WTC11 (cell line): ENCODE results near the gene TMEM145. TPM values are rescaled to one million over a fixed set of nuclear protein-coding genes. Genes with fewer than 3 reads are reported as not detected.
"Not testable (repeated sequence)": the region's sequence is repeated elsewhere in the genome, so short reads cannot be mapped to it uniquely, and the experiment has no call there.

Experiments
- ATAC-seq: fragments of 200-7000 bp; cut with Tn5 transposase; 2 replicates; pipeline ENCODE4 v1.10.0; 2021; ENCODE audit warnings: mild to moderate bottlenecking, moderate library complexity
- CTCF ChIA-PET: fragments of 300-600 bp; sonication (Branson Sonifier 250); formaldehyde crosslinking; loops from one replicate; lab custom pipeline; 2021; ENCODE audit warnings: antibody characterized with exemption; lab: Charles Lee
- POLR2A ChIA-PET: fragments of 350-600 bp; sonication (Branson Sonifier 250); formaldehyde crosslinking; loops from one replicate; lab custom pipeline; 2021; ENCODE audit warnings: antibody characterized with exemption; lab: Charles Lee
- DNase-seq: peaks from one replicate; pipeline ENCODE4 v3.0.0; 2021; ENCODE audit warnings: low spot score
- H3K27ac Mint-ChIP-seq: 2 replicates; pipeline ENCODE4 v1.8.0; 2021; ENCODE audit warnings: mixed read lengths
- H3K27me3 Mint-ChIP-seq: 2 replicates; pipeline ENCODE4 v1.8.0; 2021; ENCODE audit warnings: low read depth, mild to moderate bottlenecking, moderate library complexity, mixed read lengths
- H3K36me3 Mint-ChIP-seq: 2 replicates; pipeline ENCODE4 v1.8.0; 2021; ENCODE audit warnings: mixed read lengths
- H3K4me1 Mint-ChIP-seq: 2 replicates; pipeline ENCODE4 v1.8.0; 2022; ENCODE audit warnings: mixed read lengths
- H3K4me3 Mint-ChIP-seq: 2 replicates; pipeline ENCODE4 v1.8.0; 2021; ENCODE audit warnings: mild to moderate bottlenecking, moderate library complexity, mixed read lengths
- H3K9me3 Mint-ChIP-seq: 2 replicates; pipeline ENCODE4 v1.8.0; 2021; ENCODE audit warnings: mixed read lengths
- ATF1 ChIP-seq: sonication (generic); formaldehyde crosslinking; IDR thresholded peaks from 2 replicates; pipeline ENCODE4 v1.8.1; 2023; ENCODE audit warnings: mild to moderate bottlenecking, moderate library complexity, missing genetic modification reagents
- CREM ChIP-seq: sonication (generic); formaldehyde crosslinking; IDR thresholded peaks from 2 replicates; pipeline ENCODE4 v1.8.1; 2022; ENCODE audit warnings: mild to moderate bottlenecking, missing genetic modification reagents, moderate library complexity
- ELF4 ChIP-seq: sonication (generic); formaldehyde crosslinking; IDR thresholded peaks from 2 replicates; pipeline ENCODE4 v1.8.1; 2022; ENCODE audit warnings: low read depth, mild to moderate bottlenecking, moderate library complexity, missing genetic modification reagents
- SMAD3 ChIP-seq: sonication (generic); formaldehyde crosslinking; IDR thresholded peaks from 2 replicates; pipeline ENCODE4 v1.8.0; 2022; ENCODE audit warnings: missing genetic modification reagents, mild to moderate bottlenecking, borderline replicate concordance
- SOX15 ChIP-seq: fragments of 250-450 bp; sonication (Bioruptor Pico); IDR thresholded peaks from 2 replicates; pipeline ENCODE4 v1.9.0; 2021; ENCODE audit warnings: mild to moderate bottlenecking
- TCF7 ChIP-seq: sonication (generic); formaldehyde crosslinking; IDR thresholded peaks from 2 replicates; pipeline ENCODE4 v1.8.0; 2022; ENCODE audit warnings: mild to moderate bottlenecking, low read depth, missing genetic modification reagents, moderate library complexity
- TEAD4 ChIP-seq: sonication (generic); formaldehyde crosslinking; IDR thresholded peaks from 2 replicates; pipeline ENCODE4 v1.8.0; 2022; ENCODE audit warnings: mild to moderate bottlenecking, missing genetic modification reagents
- ZNF121 ChIP-seq: sonication (generic); formaldehyde crosslinking; IDR thresholded peaks from 2 replicates; pipeline ENCODE4 v1.8.0; 2023; ENCODE audit warnings: missing genetic modification reagents
- ZNF671 ChIP-seq: fragments of 250-450 bp; sonication (Bioruptor Pico); IDR thresholded peaks from 2 replicates; pipeline ENCODE4 v1.8.0; 2021; ENCODE audit warnings: mild to moderate bottlenecking
- total RNA-seq: library from RNA; stranded (reverse); gene quantifications from 3 replicates; pipeline ENCODE4 v1.2.3, GENCODE V29; 2021
- TF ChIP-seq, protein P1 (sequence below): sonication (generic); formaldehyde crosslinking; conservative IDR thresholded peaks from 2 replicates; pipeline ENCODE4 v1.8.1; 2023; ENCODE audit warnings: mild to moderate bottlenecking, low read depth, missing genetic modification reagents, moderate library complexity
- TF ChIP-seq, protein P2 (sequence below): sonication (generic); formaldehyde crosslinking; IDR thresholded peaks from 2 replicates; pipeline ENCODE4 v1.8.0; 2022; ENCODE audit warnings: mild to moderate bottlenecking, missing genetic modification reagents
- TF ChIP-seq, protein P3 (sequence below): sonication (generic); formaldehyde crosslinking; IDR thresholded peaks from 2 replicates; pipeline ENCODE4 v1.8.1; 2023; ENCODE audit warnings: mild to moderate bottlenecking, missing genetic modification reagents, borderline replicate concordance
- TF ChIP-seq, protein P4 (sequence below): fragments of 200-600 bp; IDR thresholded peaks from 2 replicates; pipeline ENCODE4 v1.8.0; 2022; ENCODE audit warnings: antibody characterized with exemption
- TF ChIP-seq, protein P5 (sequence below): sonication (generic); formaldehyde crosslinking; IDR thresholded peaks from 2 replicates; pipeline ENCODE4 v1.8.0; 2022; ENCODE audit warnings: mild to moderate bottlenecking, missing genetic modification reagents
- TF ChIP-seq, protein P6 (sequence below): sonication (generic); formaldehyde crosslinking; IDR thresholded peaks from 2 replicates; pipeline ENCODE4 v1.8.1; 2023; ENCODE audit warnings: mild to moderate bottlenecking, missing genetic modification reagents, moderate library complexity

TMEM145 gene
- total RNA-seq, 1 experiment from 2014 or later = 6.9 TPM

DNA sequence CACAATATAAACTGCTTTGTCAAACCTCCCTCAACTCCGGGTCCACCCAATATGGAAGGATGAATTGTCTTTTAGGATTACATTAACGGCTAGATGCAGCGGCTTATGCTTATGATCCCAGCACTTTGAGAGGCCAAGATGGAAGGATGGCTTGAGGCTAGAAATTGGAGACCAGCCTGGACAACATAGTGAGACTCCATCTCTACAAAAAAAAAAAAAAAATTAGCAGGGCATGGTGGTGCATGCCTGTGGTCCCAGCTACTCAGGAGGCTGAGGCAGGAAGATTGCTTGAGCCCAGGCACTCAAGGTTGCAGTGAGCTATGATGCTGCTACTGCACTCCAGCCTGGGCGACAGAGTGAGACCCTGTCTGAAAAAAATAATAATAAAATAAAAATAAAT is 47.0 kb upstream of the TMEM145 start:
- H3K9me3 Mint-ChIP-seq, H3K27ac Mint-ChIP-seq, DNase-seq, H3K4me3 Mint-ChIP-seq, H3K36me3 Mint-ChIP-seq, ATAC-seq: not testable (repeated sequence)
- POLR2A ChIA-PET = interaction anchor here (1.1 kb wide), 1 partner anchor 13 kb away, joined by 3 read pairs; no protein-coding TSS in a partner anchor
- Mint-ChIP-seq H3K27me3 (peaks cover 35% of the 10 kb centered on the region), H3K4me1 (peaks cover 20% of the 10 kb centered on the region)
- CTCF ChIA-PET = interaction anchor here (0.6 kb wide), 1 partner anchor 18 kb away, joined by 4 read pairs; no protein-coding TSS in a partner anchor
- peak; percentile 3; the same call in 1 of the 2 replicates for TF ChIP-seq ZNF121 (CRISPR knock-in tag)

DNA sequence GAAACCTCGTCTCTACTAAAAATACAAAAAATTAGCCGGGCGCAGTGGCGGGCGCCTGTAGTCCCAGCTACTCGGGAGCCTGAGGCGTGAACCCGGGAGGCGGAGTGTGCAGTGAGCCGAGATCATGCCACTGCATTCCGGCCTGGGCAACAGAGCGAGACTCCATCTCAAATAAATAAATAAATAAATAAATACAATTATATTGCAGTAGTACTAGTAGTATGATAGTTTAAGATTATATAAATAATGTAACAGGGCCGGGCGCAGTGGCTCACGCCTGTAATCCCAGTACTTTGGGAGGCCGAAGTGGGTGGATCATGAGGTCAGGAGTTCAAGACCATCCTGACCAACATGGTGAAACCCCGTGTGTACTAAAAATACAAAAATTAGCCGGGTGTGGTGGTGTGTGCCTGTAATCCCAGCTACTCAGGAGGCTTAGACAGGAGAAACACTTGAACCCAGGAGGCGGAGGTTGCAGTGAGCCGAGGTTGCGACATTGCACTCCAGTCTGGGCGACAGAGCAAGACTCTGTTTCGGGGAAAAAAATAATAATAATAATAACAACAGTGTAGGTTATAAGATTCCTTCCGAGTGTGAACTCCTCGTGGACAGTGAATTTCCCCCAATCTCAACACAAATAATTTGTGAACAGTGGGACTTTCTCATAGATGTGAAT is 46.0 kb upstream of the TMEM145 start:
- not testable (repeated sequence) for H3K9me3 Mint-ChIP-seq, H3K4me3 Mint-ChIP-seq, ATAC-seq, DNase-seq, H3K36me3 Mint-ChIP-seq, H3K27ac Mint-ChIP-seq
- ChIA-PET CTCF (interaction anchor here (0.6 to 1.0 kb wide), 2 partner anchors 12 to 14 kb away, joined by 4 read pairs; no protein-coding TSS in a partner anchor), POLR2A (interaction anchor here (0.9 to 1.4 kb wide), 2 partner anchors 12 to 15 kb away, joined by 3 to 4 read pairs; partner anchors contain the start of gene ERF)
- H3K4me1 Mint-ChIP-seq = peaks cover 22% of the 10 kb centered on the region
- peaks cover 25% of the 10 kb centered on the region for H3K27me3 Mint-ChIP-seq

DNA sequence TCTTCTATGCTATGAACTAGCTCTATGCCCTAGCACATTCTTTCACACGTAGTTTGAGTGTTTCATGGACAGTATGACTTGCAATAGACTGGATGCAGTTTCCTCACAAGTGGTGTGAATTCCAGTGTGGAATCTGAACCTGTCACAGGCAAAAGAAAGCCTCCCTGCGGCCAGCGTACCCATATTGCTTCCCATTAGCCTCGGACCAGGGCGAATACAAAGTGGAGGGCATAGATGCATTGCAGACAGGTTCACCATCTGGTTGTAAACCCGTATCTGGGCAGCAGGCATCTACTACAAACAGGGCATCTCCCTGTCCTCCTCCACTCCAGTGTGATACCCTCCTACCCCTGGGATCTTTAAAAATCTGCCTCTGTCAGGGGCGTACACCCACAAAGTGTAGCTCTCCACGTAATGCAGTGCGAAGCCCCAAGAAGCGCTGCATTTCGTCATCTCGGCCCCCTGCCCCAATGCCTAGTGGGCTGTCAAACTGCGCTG is 45.4 kb upstream of the TMEM145 start:
- DNase-seq = no peak
- Mint-ChIP-seq H3K9me3 (no peaks in the 10 kb centered on the region), H3K27ac (peak overlapping the region; percentile 73), H3K4me3 (no peak overlapping the region), H3K4me1 (peaks cover 22% of the 10 kb centered on the region), H3K27me3 (peaks cover 19% of the 10 kb centered on the region), H3K36me3 (no peaks in the 10 kb centered on the region)
- no peak for ATAC-seq
- no peak for TF ChIP-seq SMAD3 (CRISPR knock-in tag)
- no peak for TF ChIP-seq SOX15 (CRISPR knock-in tag)
- no peak for TF ChIP-seq TCF7 (CRISPR knock-in tag)
- TF ChIP-seq, protein P1, sequence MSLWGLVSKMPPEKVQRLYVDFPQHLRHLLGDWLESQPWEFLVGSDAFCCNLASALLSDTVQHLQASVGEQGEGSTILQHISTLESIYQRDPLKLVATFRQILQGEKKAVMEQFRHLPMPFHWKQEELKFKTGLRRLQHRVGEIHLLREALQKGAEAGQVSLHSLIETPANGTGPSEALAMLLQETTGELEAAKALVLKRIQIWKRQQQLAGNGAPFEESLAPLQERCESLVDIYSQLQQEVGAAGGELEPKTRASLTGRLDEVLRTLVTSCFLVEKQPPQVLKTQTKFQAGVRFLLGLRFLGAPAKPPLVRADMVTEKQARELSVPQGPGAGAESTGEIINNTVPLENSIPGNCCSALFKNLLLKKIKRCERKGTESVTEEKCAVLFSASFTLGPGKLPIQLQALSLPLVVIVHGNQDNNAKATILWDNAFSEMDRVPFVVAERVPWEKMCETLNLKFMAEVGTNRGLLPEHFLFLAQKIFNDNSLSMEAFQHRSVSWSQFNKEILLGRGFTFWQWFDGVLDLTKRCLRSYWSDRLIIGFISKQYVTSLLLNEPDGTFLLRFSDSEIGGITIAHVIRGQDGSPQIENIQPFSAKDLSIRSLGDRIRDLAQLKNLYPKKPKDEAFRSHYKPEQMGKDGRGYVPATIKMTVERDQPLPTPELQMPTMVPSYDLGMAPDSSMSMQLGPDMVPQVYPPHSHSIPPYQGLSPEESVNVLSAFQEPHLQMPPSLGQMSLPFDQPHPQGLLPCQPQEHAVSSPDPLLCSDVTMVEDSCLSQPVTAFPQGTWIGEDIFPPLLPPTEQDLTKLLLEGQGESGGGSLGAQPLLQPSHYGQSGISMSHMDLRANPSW (CRISPR knock-in tag) = no peak
- TF ChIP-seq, protein P2, sequence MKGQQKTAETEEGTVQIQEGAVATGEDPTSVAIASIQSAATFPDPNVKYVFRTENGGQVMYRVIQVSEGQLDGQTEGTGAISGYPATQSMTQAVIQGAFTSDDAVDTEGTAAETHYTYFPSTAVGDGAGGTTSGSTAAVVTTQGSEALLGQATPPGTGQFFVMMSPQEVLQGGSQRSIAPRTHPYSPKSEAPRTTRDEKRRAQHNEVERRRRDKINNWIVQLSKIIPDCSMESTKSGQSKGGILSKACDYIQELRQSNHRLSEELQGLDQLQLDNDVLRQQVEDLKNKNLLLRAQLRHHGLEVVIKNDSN (CRISPR knock-in tag) = no peak
- TF ChIP-seq TEAD4 = no peak
- POLR2A ChIA-PET = interaction anchor here (0.9 to 1.4 kb wide), 2 partner anchors 12 to 16 kb away, joined by 3 to 4 read pairs; partner anchors contain the start of gene ERF
- CTCF ChIA-PET = interaction anchor here (0.6 to 1.0 kb wide), 2 partner anchors 12 to 13 kb away, joined by 4 read pairs; no protein-coding TSS in a partner anchor

DNA sequence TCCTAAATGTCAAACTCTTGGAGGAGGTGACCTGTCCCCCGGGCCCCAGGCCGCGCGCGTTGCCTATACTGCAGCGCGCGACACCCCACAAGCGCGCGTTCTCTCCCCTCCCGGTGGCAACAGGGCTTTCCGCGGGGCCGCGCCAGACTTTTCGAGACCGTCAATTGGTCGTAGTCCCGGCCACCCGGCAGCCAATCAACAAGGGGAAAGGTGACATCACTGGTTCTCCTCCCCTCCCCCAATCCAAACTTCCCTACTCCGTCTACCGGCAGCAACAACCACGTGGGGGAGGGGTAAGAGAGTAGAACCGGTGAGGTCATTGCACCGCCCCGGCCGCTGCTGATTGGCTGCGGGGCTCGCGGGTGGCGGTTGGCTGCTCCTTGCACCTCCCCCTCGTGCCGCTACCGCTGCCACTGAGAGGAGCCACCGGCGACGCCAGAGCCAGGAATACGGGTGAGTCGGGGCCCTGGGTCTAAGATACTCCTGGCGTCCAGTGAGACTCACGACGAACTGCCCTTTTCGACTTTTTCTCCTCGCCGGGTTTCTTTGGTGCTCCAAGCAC is 44.9 kb upstream of the TMEM145 start:
- no peak overlapping the region for H3K4me3 Mint-ChIP-seq
- no peak for TF ChIP-seq ATF1 (CRISPR knock-in tag)
- TF ChIP-seq, protein P3, sequence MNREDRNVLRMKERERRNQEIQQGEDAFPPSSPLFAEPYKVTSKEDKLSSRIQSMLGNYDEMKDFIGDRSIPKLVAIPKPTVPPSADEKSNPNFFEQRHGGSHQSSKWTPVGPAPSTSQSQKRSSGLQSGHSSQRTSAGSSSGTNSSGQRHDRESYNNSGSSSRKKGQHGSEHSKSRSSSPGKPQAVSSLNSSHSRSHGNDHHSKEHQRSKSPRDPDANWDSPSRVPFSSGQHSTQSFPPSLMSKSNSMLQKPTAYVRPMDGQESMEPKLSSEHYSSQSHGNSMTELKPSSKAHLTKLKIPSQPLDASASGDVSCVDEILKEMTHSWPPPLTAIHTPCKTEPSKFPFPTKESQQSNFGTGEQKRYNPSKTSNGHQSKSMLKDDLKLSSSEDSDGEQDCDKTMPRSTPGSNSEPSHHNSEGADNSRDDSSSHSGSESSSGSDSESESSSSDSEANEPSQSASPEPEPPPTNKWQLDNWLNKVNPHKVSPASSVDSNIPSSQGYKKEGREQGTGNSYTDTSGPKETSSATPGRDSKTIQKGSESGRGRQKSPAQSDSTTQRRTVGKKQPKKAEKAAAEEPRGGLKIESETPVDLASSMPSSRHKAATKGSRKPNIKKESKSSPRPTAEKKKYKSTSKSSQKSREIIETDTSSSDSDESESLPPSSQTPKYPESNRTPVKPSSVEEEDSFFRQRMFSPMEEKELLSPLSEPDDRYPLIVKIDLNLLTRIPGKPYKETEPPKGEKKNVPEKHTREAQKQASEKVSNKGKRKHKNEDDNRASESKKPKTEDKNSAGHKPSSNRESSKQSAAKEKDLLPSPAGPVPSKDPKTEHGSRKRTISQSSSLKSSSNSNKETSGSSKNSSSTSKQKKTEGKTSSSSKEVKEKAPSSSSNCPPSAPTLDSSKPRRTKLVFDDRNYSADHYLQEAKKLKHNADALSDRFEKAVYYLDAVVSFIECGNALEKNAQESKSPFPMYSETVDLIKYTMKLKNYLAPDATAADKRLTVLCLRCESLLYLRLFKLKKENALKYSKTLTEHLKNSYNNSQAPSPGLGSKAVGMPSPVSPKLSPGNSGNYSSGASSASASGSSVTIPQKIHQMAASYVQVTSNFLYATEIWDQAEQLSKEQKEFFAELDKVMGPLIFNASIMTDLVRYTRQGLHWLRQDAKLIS (CRISPR knock-in tag) = no peak
- TF ChIP-seq ZNF671 = no peak
- TF ChIP-seq, protein P4, sequence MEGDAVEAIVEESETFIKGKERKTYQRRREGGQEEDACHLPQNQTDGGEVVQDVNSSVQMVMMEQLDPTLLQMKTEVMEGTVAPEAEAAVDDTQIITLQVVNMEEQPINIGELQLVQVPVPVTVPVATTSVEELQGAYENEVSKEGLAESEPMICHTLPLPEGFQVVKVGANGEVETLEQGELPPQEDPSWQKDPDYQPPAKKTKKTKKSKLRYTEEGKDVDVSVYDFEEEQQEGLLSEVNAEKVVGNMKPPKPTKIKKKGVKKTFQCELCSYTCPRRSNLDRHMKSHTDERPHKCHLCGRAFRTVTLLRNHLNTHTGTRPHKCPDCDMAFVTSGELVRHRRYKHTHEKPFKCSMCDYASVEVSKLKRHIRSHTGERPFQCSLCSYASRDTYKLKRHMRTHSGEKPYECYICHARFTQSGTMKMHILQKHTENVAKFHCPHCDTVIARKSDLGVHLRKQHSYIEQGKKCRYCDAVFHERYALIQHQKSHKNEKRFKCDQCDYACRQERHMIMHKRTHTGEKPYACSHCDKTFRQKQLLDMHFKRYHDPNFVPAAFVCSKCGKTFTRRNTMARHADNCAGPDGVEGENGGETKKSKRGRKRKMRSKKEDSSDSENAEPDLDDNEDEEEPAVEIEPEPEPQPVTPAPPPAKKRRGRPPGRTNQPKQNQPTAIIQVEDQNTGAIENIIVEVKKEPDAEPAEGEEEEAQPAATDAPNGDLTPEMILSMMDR = no peak
- TF ChIP-seq, protein P5, sequence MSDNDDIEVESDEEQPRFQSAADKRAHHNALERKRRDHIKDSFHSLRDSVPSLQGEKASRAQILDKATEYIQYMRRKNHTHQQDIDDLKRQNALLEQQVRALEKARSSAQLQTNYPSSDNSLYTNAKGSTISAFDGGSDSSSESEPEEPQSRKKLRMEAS (CRISPR knock-in tag) = peak; percentile 81
- TF ChIP-seq CREM = 0 out of 2 replicates have a peak, but pooled peaks have one; percentile 71
- TF ChIP-seq, protein P6, sequence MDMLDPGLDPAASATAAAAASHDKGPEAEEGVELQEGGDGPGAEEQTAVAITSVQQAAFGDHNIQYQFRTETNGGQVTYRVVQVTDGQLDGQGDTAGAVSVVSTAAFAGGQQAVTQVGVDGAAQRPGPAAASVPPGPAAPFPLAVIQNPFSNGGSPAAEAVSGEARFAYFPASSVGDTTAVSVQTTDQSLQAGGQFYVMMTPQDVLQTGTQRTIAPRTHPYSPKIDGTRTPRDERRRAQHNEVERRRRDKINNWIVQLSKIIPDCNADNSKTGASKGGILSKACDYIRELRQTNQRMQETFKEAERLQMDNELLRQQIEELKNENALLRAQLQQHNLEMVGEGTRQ (CRISPR knock-in tag) = peak; percentile 84
- no peak for TF ChIP-seq ELF4 (CRISPR knock-in tag)

More for the DNA sequence above, 44.9 kb upstream of the TMEM145 start:
- Mint-ChIP-seq H3K36me3 (no peaks in the 10 kb centered on the region), H3K27ac (peak overlapping the region; percentile 73), H3K4me1 (peaks cover 22% of the 10 kb centered on the region), H3K27me3 (peaks cover 18% of the 10 kb centered on the region), H3K9me3 (no peaks in the 10 kb centered on the region)
- ChIA-PET POLR2A (interaction anchor here (0.9 to 1.4 kb wide), 2 partner anchors 13 to 17 kb away, joined by 3 to 4 read pairs; partner anchors contain the start of gene ERF), CTCF (interaction anchor here (0.6 to 1.0 kb wide), 2 partner anchors 11 to 12 kb away, joined by 4 read pairs; no protein-coding TSS in a partner anchor)
- DNase-seq (peak; percentile 98), ATAC-seq (peak; percentile 64)
